GM19043 (cell line): ENCODE measurements around the gene IL17REL.

Experiments used
- ATAC-seq: cut with Tn5 transposase; IDR thresholded peaks from one replicate; pipeline ENCODE4 v1.9.1; 2021; ENCODE audit warnings: low read depth; ENCODE audit not compliant: unreplicated experiment

IL17REL gene

DNA sequence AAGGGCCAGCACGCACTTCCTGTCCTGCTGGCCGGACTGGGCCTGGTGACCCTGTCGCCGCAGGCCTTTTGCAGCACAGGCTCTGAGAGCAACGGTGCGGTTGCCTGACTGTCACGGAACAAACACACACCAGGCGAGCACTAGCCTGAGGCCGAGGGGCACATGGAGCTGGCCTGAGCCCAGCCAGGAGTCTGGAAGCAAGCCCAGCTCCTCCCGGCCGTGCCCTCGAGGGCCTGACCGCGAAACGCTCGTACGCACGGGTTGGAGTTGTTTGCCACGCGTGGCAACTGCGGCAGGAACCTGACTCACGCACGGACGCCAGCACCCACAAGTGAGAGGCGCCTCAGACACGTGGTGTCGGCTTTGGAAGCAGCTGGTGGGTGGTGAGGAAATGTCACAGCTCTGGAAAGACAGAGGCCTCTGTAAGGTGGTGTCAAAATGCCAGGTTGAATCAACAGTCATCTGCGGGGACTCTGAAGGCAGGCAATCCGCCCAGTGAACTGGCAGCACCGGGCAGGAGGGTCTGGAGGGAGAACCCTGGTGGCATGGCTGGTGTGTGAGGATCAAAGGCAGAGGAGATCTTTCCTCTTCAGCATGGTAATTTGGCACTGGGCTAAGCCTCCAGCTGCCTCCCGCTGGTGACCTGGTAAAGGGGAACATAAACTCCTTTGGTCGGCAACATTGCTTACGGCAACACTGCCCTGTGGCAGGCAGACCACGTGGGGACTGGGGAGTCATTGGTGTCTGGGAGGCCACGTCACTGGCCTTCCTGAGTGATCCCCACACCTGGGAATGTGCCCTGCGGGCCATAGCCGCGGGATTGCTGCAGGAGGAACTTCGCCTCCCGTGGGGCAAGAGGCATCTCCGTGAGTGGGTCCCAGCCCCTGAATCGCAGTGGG, 15.3 kb upstream of the IL17REL start:
- ATAC-seq = no peak

DNA sequence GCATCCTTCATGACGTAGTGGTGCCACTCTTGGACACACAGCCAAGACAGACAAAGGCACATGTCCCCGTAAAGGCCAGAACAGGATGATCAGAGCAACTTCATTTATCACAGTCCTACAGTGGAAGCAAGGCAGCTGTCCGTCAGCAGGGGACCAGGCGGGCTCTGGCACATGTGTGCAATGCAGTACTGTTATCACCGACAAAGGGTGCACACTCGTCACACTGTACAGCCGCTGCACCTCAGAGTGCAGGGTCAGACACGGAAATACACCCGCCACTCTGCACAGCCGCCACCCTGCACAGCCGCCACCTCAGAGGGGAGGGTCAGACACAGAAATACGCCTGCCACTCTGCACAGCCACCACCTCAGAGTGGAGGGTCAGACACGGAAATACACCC, 13.4 kb upstream of the IL17REL start:
- no peak for ATAC-seq

DNA sequence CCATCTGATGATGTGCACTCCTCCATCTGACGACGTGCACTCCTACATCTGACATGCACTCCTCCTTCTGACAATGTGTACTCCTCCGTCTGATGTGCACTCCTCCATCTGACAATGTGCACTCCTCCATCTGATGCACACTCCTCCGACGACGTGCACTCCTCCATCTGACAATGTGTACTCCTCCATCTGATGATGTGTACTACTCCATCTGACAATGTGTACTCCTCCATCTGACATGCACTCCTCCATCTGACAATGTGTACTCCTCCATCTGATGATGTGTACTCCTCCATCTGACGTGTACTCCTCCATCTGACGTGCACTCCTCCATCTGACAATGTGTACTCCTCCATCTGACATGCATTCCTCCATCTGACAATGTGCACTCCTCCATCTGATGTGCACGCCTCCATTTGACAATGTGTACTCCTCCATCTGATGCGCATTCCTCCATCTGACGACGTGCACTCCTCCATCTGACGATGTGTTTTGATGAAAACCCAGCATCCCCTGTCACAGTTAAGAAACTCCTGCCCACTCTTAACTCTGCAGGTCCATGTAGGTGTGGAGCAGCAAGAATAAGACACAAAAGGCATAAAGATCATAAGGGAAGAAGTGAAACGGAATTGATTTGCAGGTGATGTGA, 9.7 kb upstream of the IL17REL start:
- ATAC-seq = no peak

DNA sequence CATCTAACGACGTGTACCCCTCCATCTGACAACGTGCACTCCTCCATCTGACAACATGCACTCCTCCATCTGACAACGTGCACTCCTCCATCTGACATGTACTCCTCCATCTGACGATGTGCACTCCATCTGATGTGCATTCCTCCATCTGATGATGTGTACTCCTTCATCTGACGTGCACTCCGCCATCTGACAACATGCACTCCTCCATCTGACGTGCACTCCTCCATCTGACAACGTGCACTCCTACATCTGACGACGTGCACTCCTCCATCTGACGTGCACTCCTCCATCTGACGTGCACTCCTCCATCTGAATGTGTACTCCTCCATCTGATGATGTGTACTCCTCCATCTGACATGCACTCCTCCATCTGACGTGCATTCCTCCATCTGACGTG, 8.0 kb upstream of the IL17REL start:
- no peak for ATAC-seq

DNA sequence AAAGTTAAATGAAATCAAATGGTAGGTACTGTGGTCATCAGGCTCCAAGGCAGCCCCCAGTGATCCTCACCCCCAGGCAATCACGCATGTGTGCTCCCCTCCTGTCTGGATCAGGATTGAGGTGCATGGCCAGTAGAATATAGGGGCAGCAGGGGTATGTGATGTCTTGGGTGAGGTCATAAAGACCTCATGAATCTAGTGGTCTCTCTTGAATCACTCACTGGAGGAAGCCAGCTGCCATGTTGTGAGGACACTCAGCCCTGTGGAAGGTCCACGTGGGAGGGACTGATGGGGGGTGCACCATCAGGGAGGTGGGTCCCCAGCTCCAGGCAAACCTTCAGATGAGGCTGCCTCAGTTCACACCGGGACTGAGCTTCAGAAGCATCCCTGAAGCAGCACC, 6.8 kb upstream of the IL17REL start:
- no peak for ATAC-seq

DNA sequence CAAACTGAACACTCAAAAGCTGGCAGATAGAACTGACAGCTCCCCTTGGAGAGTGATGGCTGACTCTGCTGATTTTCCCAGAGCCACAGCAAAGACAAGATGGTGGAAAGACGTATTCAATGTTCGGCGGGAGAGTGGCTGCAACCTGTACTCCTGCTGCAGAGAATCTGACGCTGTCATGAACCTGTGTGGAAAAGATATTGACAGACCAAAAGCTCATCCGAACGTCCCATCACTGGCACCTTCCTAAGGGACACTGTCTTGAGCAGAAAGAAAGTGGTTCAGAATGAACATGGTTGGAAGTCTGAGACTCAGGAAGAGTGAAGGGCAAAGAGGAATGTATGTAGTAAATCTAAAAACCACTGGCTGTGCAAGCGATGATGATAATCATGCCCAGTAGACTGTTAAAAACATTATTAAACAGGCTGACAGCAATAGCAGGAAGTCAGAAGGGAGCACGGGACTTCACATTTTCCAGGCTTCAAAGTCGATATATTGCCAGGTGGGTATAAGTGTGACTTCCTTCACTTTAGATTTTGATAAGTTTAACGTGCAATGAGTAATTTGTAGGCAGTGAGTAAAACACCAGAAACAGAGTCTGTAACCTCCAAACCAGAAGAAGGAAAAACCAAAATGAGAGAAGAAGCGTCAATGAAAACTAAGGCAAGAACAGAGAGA, 6.2 kb upstream of the IL17REL start:
- no peak for ATAC-seq

DNA sequence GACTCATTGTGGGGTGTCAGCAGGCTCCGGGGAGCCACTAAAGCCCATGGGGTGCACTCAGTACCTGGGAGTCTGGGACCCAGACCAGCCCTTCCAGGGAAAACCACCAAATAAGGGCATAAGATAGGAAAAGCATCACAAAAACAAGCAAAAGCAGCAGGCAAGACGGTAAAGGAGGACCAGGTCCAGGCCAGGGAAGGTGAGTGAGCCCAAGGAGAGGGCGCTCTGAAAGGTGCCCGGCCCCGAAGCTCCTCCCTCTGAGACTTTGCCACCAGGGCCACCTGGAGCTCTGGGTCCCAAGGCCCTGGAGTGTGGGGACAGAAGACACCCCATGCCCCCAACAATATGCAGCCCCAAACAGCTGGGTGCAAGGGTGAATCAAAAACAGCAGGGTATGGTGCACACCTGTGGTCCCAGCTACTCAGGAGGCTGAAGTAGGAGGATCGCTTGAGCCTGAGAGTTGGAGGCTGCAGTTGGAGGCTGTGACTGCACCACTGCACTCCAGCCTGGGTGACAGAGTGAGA, 5.2 kb upstream of the IL17REL start:
- ATAC-seq = no peak

DNA sequence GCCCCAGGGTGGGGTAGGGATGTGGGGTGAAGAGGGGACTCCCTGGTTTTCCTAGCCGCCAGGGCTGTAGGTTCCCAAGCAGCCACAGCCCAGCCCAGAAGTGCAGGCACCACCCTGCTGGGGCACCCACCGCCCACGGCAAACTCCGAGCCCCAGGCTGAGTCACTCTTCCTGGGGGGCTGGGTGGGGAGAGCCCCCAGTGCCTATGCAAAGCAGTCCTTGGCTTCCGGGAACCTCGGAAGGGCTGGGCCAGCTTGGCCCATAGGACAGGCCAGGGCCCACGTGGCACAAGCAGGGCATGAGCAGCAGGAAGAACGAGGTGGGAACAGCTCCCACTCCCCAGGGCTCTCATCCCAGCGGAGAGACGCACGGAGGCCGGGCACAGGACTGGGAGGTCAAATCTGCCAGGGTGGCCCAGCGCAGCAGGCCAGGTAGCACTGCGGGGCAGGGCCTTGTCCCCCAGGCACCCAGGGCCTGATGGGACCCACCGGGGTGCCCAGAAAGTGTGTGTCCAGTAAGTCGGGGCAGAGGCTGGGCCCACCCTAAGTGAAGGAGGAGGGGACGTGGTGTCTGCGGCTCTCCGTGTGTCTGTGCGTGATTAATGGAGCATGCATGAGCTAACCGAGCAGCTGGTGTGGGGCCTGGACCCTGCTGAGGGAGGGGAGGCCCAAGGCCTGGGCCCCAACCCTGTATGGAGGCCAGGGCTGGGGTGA, 4.6 kb upstream of the IL17REL start:
- ATAC-seq = no peak

DNA sequence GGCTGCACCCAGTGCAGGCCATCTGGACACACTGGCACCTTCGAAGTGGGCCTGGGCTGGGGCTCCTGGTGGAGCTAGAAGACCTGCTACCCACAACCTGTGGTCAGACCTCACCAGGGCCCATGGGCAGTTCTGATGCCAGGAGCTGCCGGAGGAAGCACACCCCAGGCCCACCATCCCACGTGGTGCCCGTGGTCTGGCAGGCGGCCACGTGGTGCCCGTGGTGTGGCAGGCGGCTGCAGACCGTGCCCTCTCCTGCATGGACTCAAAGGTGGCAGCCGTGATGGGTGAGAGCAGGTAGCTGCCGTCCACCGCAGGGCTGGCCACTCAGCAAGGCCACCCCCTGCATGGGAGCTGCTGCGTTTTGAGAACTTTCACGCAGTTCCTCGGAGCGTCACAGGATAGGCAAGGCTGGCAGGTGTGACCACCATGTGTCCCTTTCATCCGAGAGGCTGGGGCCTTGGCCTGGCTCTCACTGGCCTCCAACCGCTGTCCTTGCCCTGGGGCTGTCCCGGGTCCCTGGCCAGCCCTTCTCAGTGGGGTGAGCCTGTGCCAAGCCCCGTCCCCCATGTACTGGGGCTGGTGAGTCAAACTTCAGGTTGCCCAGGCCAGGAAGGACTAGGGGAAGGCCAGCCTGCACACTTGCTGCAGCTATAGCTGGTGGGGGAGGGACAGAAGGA, 3.9 kb upstream of the IL17REL start:
- ATAC-seq = no peak

DNA sequence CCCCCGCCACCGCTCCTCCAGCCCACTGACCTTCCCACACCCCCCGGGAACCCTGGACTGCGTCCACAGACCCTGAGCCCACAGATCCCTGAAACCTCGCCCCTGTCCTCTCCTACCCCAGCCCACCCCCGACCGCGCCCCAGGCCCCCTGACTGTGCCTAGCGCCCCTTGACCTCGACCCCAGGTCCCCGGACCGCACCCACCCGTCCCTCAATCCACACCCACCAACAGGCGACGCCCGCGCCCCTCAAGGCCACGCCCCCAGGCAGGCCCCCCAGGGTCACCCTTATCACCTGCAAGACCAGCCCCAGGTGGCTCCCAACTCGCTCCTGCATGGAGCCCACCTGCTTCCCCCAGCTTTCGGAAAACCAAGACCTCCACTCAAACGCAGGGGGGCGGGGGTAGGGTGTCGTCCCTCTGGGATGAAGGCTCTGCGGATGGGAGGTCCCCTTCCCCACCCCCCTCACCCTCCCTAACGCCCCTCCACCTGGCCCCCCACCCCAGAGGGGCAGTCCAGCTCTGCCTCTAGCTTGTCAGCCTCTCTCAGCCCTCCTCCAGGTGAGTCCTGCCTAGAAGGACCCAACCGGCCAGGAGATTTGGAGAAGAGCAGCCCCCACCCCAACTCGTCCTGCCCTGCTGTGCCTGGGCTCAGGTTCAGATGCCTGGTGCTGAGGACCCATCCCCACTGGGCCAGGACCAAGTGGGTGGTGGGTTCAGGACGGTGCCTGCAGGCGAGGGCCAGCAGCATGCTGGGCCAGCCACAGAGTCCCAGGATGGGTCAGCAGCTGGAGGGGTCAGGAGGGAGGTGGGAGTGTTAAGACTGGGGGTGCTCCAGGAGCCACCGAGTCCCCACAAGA, 3.1 kb upstream of the IL17REL start:
- no peak for ATAC-seq

DNA sequence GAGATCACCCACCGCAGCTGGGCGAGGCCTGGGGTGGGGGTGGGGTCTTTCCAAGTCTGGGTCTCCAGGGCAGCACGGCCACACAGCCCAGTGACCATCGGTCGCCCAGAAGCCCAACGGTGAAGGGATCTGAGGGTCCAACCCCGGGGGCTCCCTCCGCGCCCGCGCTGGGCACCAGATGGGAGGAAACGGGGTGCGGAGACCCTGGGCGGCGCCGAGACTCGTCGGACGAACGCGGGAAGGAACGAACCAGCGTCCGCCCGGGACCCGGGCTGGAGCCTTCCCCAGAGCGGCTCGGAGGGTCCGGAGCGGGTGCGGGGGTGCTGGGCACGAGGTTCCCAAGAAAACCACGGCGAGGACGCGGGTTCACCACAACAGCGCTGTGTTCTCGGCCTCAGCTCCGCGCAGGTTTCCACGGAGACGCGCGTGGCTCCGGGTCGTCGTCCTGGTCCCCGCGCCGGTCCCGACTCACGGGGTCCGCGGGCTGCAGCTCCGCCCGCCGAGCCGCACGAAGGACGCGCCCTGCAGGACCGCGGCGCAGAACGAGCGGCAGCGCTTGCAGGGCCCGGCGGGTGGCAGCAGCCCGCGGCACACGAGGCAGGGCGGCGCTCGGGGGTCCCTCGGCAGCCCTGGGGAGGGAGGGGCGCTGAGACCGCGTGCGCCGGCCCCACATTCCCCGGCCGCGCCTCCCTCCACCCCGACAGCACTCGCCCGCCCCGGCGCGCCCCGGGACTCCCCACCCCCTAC, 2.3 kb upstream of the IL17REL start:
- no peak for ATAC-seq

DNA sequence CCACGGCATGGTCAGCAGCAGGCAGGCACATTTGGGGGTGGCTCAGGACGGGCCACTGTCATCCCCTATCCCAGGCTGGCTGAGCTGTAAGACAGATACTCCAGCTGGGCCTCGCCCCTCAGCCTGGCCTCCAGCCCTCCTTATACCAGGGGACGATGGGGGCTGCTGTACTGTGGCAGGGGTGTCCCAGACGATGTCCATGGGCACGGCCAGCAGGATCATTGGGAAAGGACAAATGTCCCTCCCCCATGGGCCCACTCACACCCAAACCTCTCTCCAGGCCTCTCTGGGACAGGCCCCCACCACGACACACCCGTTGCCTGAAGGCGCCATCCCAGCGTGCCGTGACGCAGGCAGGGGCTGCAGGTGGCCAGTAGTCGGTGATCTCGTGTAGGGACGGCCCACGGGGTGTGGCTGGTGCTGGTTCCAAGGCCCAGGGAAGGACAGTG, 1.5 kb upstream of the IL17REL start:
- no peak for ATAC-seq

DNA sequence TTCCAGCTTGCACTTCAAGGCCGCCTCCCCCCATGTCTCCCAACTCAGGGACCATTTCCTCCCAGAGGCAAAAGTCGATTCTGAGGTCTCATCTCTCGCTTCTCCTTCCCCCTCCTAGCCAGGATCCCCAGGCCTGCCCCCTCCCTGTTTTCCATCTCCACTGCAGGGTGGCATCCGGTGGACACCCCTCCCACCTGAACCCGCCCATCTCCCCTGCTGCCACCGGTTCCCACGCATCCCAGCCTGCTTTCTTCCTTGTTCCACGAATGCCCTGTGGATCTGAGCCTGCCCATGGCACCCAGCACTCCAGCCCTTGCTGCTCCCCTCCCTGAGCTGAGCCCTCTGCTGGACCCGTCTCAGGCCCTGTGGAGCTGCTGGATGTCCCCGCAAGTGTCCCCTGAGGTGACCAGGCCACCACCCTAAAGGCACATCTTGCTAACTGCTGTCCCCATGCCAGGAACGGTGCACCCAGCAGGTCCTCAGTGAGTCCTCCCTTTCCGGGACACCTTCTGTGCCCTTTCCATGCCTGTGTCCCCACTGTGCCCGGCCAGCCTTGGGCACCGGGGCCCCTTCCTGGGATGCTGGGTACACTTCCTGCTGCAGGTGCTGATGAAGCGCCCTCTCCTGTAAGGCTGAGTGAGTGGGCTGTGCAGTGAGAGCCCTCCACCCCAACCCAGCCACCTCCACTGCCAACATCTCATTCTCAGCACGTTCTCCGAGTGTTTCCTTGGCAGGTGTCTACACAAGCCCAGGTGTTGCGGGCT, 936 bp downstream of the IL17REL start:
- no peak for ATAC-seq

DNA sequence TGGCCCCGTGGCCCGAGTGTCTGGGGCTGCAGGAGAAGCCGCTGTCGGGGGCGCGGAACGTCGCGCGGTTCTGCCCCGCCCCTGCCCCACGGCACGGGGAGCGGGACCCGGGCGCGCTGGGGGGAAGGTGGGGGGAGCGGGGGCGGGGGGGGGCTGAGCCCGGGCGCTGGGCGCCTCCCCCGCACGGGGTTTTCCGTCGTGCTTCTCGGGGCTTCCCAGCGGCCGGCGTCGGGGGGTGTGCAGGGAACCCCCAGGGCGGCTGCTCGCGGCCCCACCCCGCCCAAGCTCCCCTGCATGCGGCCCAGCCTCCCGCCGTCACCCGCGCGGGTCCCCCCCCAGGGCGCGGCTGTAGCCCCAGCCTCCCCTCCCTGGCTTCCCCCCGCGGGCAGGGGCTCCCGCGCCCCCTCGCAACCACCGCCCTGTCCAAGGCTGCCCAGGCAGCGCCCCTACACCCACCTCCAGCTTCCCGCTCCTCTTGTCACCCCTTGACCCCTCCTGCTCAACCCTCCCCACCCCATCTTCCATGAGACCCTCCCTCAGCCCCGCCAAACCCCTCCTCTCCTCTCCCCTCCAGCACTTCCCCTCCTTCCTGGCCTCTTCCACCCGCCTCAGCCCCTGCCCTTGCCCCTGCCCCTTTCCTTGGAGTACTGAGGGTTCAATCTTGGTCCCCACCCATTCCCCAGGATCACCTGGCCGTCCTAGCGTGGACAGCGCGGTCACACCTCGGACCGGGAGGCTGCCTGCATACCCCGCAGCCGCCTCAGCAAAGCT, 1.7 kb downstream of the IL17REL start:
- no peak for ATAC-seq

DNA sequence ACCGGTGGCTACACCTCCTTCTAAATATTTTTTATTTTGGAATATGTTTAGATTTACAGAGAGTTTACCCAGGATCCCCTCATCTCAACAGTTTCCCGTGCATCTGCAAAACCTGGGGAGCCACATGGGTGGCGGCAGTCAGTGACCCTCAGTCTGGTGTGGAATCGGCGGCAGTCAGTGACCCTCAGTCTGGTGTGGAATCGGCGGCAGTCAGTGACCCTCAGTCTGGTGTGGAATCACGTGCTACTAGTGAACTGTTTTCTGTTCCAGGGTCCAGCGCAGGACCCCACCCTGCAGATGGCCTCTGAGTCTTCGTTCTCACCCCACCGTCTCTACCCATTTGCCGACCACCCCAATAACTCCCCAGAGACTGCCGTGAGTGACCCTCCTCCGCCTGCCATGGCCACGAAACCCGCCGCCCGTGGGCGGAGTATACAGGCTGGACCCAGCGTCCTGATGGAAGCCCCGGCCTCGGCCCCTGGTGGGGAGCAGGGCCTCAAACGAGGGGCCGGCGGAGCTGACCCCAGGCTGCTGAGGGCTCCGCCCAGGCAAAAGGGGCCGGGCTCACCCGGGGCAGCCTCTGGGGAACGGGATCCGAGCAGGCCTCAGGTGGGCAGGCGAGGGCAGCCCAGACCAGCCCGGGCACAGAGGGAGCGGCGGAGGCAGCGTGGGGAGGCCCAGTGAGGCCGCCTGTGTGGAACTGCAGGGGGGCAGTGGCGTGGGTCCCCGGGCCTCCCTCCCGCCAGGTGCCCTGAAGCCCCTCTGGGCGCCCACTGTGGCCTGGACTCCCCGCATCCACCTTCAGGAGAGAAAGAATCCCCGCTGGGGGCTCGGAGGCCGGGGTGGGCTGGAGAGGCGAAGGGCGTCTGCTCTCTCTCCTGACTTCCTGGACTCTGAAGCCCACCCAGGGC, 2.5 kb downstream of the IL17REL start:
- no peak for ATAC-seq

DNA sequence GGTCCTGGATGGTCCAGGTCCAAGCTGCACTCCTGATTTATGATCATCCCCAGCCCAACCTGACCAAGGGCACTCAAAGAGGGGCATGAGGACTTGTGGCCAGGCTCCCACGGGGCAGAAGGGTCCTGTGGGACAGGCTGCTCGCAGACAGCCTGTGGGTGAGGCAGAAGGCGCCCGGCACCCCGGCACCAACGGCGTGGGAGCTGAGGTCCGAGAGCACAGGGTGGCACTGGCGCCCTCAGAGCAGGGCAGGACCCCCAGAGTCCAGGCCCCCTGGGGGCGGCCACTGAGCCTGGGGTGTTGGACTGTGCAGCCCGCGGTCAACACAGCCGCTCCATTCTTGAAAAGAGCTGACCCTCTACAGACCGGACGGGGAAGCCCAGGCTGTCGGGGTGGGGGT, 3.3 kb downstream of the IL17REL start:
- no peak for ATAC-seq
